CD4-positive, alpha-beta memory T cell (primary cell): ENCODE results near the gene PRDX5. TPM values are rescaled to one million over a fixed set of nuclear protein-coding genes. Genes with fewer than 3 reads are reported as not detected.

ENCODE experiments used
- CTCF ChIA-PET: fragments of 350-600 bp; sonication (Branson Sonifier 250); formaldehyde crosslinking; loops from one replicate; lab custom pipeline; 2021; ENCODE audit warnings: inconsistent platforms; ENCODE audit not compliant: partially characterized antibody; lab: Charles Lee
- POLR2A ChIA-PET: fragments of 350-600 bp; sonication (Branson Sonifier 250); formaldehyde crosslinking; loops from one replicate; lab custom pipeline; 2021; ENCODE audit not compliant: partially characterized antibody; lab: Charles Lee
- DNase-seq, 5 donors: peaks; one replicate each; pipeline versions ENCODE4 v3.0.0 to v3.0.0-alpha.2; 2020 to 2022; ENCODE audit warnings: mixed read lengths in 1 of 5
- H3K27ac ChIP-seq: one replicate; pipeline ENCODE4 v1.7.0; 2013; ENCODE audit warnings: low read depth, low read length
- H3K27me3 ChIP-seq: 2 replicates; pipeline ENCODE4 v1.7.0; 2013; ENCODE audit warnings: mild to moderate bottlenecking, low read length, moderate library complexity; ENCODE audit not compliant: insufficient read depth
- H3K36me3 ChIP-seq: 2 replicates; pipeline ENCODE4 v1.7.0; 2013; ENCODE audit warnings: mild to moderate bottlenecking, low read length, moderate library complexity; ENCODE audit not compliant: insufficient read depth
- H3K4me1 ChIP-seq: 2 replicates; pipeline ENCODE4 v1.7.0; 2013; ENCODE audit warnings: mild to moderate bottlenecking, low read length, moderate library complexity; ENCODE audit not compliant: insufficient read depth
- H3K4me3 ChIP-seq, 2 donors: one replicate each; pipeline ENCODE4 v1.7.0; 2013; ENCODE audit warnings: low read length in 2 of 2, mild to moderate bottlenecking in 1 of 2
- H3K9me3 ChIP-seq, 2 donors: one replicate each; pipeline ENCODE4 v1.7.0; 2013; ENCODE audit warnings: low read length in 2 of 2, control low read depth in 1 of 2; ENCODE audit not compliant: control insufficient read depth in 1 of 2
- H3K27ac Mint-ChIP-seq, 7 donors: one replicate each; pipeline ENCODE4 v1.8.0; 2020 to 2021; ENCODE audit warnings: mixed read lengths in 7 of 7, mild to moderate bottlenecking in 6 of 7, inconsistent platforms in 3 of 7, moderate library complexity in 3 of 7
- H3K27me3 Mint-ChIP-seq, 2 donors: one replicate each; pipeline ENCODE4 v1.8.0; 2020 to 2021; ENCODE audit warnings: mixed read lengths in 2 of 2
- H3K36me3 Mint-ChIP-seq, 2 donors: one replicate each; pipeline ENCODE4 v1.8.0; 2020 to 2021; ENCODE audit warnings: mixed read lengths in 2 of 2, inconsistent platforms in 1 of 2, mild to moderate bottlenecking in 1 of 2
- H3K4me1 Mint-ChIP-seq, 4 donors: one replicate each; pipeline ENCODE4 v1.8.0; 2020 to 2021; ENCODE audit warnings: mixed read lengths in 4 of 4, mild to moderate bottlenecking in 1 of 4
- H3K4me3 Mint-ChIP-seq, 8 donors: one replicate each; pipeline ENCODE4 v1.8.0; 2020 to 2021; ENCODE audit warnings: mixed read lengths in 8 of 8, mild to moderate bottlenecking in 7 of 8, moderate library complexity in 6 of 8, inconsistent platforms in 3 of 8
- H3K9me3 Mint-ChIP-seq, 8 donors: one replicate each; pipeline ENCODE4 v1.8.0; 2020 to 2021; ENCODE audit warnings: mixed read lengths in 8 of 8, mild to moderate bottlenecking in 5 of 8, inconsistent platforms in 3 of 8, moderate library complexity in 1 of 8
- intact Hi-C: fragments of 100-400 bp; cut with micrococcal nuclease; formaldehyde crosslinking; loops from one replicate; pipeline ENCODE4 v1.15.1; 2023
- polyA plus RNA-seq, 2 donors: library from polyadenylated mRNA; unstranded; fragments of 300-500 nt; fragmentation: Illumina TruSeq; gene quantifications; one replicate each; pipeline ENCODE4 v1.2.3, GENCODE V29; 2021
- total RNA-seq, 2 experiments: library from RNA; stranded (reverse); gene quantifications; one replicate each; pipeline ENCODE4 v1.2.3, GENCODE V29; 2021

The PRDX5 gene
- total and polyA plus RNA-seq, 4 experiments from 2014 or later: 57.6 to 251 (median 111) TPM

GRCh38 chr11:64299847-64300648, 17.9 kb upstream of the PRDX5 start, which contains the start of gene CATSPERZ:
Gene CATSPERZ (plus strand): TSS chr11:64300358. CDS start chr11:64300411, 53 bp downstream.
- Histone ChIP-seq H3K4me3 (peak within 1 kb of the TSS; percentile 29 to 49), H3K27me3 (peaks cover 43% of the 10 kb centered on the region), H3K9me3 (no peaks in the 10 kb centered on the region), H3K4me1 (peaks cover 37% of the 10 kb centered on the region), H3K27ac (no peak within 1 kb of the TSS), H3K36me3 (no peaks in the 10 kb centered on the region)
- CTCF ChIA-PET: interaction anchor here (0.7 to 6.8 kb wide), 28 partner anchors 8 to 416 kb away, joined by 3 to 367 read pairs (median 7); partner anchors contain the start of genes BAD, FERMT3, FKBP2 and GPR137
- H3K4me1 Mint-ChIP-seq: peaks cover 16 to 44% (median 25%) of the 10 kb centered on the region in 4 donors
- peaks cover 0 to 2% of the 10 kb centered on the region in 2 donors for H3K36me3 Mint-ChIP-seq
- H3K27me3 Mint-ChIP-seq: peaks cover 38% of the 10 kb centered on the region in 2 donors
- peak within 1 kb of the TSS; percentile 70 to 92 (median 78) for H3K4me3 Mint-ChIP-seq
- peak within 1 kb of the TSS; percentile 62 to 89 (median 83) for H3K27ac Mint-ChIP-seq
- intact Hi-C loops: loop anchor here (10.0 kb wide), 1 partner anchor 295 kb away; no protein-coding TSS in a partner anchor
- no peaks in the 10 kb centered on the region for H3K9me3 Mint-ChIP-seq
- POLR2A ChIA-PET: interaction anchor here (0.6 to 8.6 kb wide), 12 partner anchors 14 to 299 kb away, joined by 3 to 192 read pairs (median 6); partner anchors contain the start of genes BAD, FERMT3, FKBP2 and GPR137
- DNase-seq: peak in 4 of 5 donors; percentile 24 to 57 (median 34)

- Histone ChIP-seq H3K27ac (peak overlapping the region; percentile 90), H3K36me3 (no peaks in the 10 kb centered on the region), H3K9me3 (no peaks in the 10 kb centered on the region), H3K27me3 (peaks cover 21% of the 10 kb centered on the region), H3K4me3 (peak overlapping the region in 1 of 2 donors; percentile 64), H3K4me1 (peaks cover 47% of the 10 kb centered on the region)
- ChIA-PET CTCF (interaction anchor here (0.7 to 7.8 kb wide), 27 partner anchors 8 to 302 kb away, joined by 3 to 367 read pairs (median 5); partner anchors contain the start of genes BAD, FERMT3, FKBP2 and GPR137), POLR2A (interaction anchor here (0.7 to 8.6 kb wide), 16 partner anchors 14 to 1462 kb away, joined by 3 to 192 read pairs (median 16); partner anchors contain the start of genes BAD, COX8A, FERMT3 and FKBP2)
- Mint-ChIP-seq H3K4me1 (peaks cover 20 to 49% (median 34%) of the 10 kb centered on the region in 4 donors), H3K27me3 (peaks cover 11 to 12% of the 10 kb centered on the region in 2 donors), H3K27ac (peak overlapping the region in 4 of 7 donors; percentile 4 to 98 (median 50)), H3K36me3 (peaks cover 0 to 11% of the 10 kb centered on the region in 2 donors), H3K4me3 (peak overlapping the region in 3 of 8 donors; percentile 13 to 95 (median 94)), H3K9me3 (no peaks in the 10 kb centered on the region)
- intact Hi-C loops: loop anchor here (1.0 to 10.0 kb wide), 5 partner anchors 18 to 465 kb away; partner anchors contain the start of genes DNAJC4, GPR137 and MARK2
- peak in 1 of 5 donors; percentile 34 for DNase-seq
Measured at GRCh38 chr11:64303109-64304031, 14.6 kb upstream of the PRDX5 start.

- DNase-seq: no peak
- H3K9me3 ChIP-seq: no peaks in the 10 kb centered on the region
- ChIA-PET CTCF (interaction anchor here (0.8 to 7.8 kb wide), 22 partner anchors 9 to 303 kb away, joined by 3 to 367 read pairs (median 8); partner anchors contain the start of genes BAD, FERMT3, FKBP2 and NUDT22), POLR2A (interaction anchor here (0.7 to 8.6 kb wide), 18 partner anchors 13 to 1463 kb away, joined by 3 to 192 read pairs (median 10); partner anchors contain the start of genes BAD, COX8A, FERMT3 and FKBP2)
- Mint-ChIP-seq H3K4me3 (peak overlapping the region; percentile 88 to 97 (median 94)), H3K9me3 (no peaks in the 10 kb centered on the region), H3K27ac (peak overlapping the region; percentile 91 to 99 (median 96)), H3K4me1 (peaks cover 20 to 49% (median 33%) of the 10 kb centered on the region in 4 donors), H3K27me3 (peaks cover 10 to 12% of the 10 kb centered on the region in 2 donors), H3K36me3 (peaks cover 0 to 11% of the 10 kb centered on the region in 2 donors)
- intact Hi-C loops: loop anchor here (1.0 to 10.0 kb wide), 5 partner anchors 19 to 465 kb away; partner anchors contain the start of genes DNAJC4, GPR137 and MARK2
- H3K27ac ChIP-seq: peak overlapping the region; percentile 90
- peak overlapping the region in 1 of 2 donors; percentile 64 for H3K4me3 ChIP-seq
- peaks cover 20% of the 10 kb centered on the region for H3K27me3 ChIP-seq
- no peaks in the 10 kb centered on the region for H3K36me3 ChIP-seq
- peaks cover 47% of the 10 kb centered on the region for H3K4me1 ChIP-seq
Measured at GRCh38 chr11:64304032-64304315, 13.9 kb upstream of the PRDX5 start.

- H3K36me3 Mint-ChIP-seq: peaks cover 0 to 12% of the 10 kb centered on the region in 2 donors
- Histone ChIP-seq H3K9me3 (no peaks in the 10 kb centered on the region), H3K36me3 (no peaks in the 10 kb centered on the region), H3K27me3 (peaks cover 20% of the 10 kb centered on the region), H3K4me1 (peaks cover 41% of the 10 kb centered on the region), H3K27ac (peak overlapping the region; percentile 90), H3K4me3 (peak overlapping the region; percentile 64)
- H3K27me3 Mint-ChIP-seq: peaks cover 10 to 12% of the 10 kb centered on the region in 2 donors
- CTCF ChIA-PET: interaction anchor here (0.6 to 7.8 kb wide), 28 partner anchors 9 to 303 kb away, joined by 3 to 367 read pairs (median 5); partner anchors contain the start of genes BAD, FERMT3, FKBP2 and NUDT22
- no peaks in the 10 kb centered on the region for H3K9me3 Mint-ChIP-seq
- POLR2A ChIA-PET: interaction anchor here (0.6 to 8.6 kb wide), 28 partner anchors 13 to 1463 kb away, joined by 3 to 192 read pairs (median 4); partner anchors contain the start of genes BAD, CCDC88B, COX8A and FERMT3
- H3K4me3 Mint-ChIP-seq: peak overlapping the region; percentile 88 to 97 (median 94)
- H3K4me1 Mint-ChIP-seq: peaks cover 20 to 48% (median 31%) of the 10 kb centered on the region in 4 donors
- peak overlapping the region; percentile 91 to 99 (median 96) for H3K27ac Mint-ChIP-seq
- peak; percentile 87 to 90 (median 88) for DNase-seq
- intact Hi-C loops: loop anchor here (1.0 to 10.0 kb wide), 11 partner anchors 13 to 466 kb away; partner anchors contain the start of genes CCDC88B, DNAJC4, FKBP2 and GPR137
Measured at GRCh38 chr11:64304316-64305072, 13.4 kb upstream of the PRDX5 start.

DNA sequence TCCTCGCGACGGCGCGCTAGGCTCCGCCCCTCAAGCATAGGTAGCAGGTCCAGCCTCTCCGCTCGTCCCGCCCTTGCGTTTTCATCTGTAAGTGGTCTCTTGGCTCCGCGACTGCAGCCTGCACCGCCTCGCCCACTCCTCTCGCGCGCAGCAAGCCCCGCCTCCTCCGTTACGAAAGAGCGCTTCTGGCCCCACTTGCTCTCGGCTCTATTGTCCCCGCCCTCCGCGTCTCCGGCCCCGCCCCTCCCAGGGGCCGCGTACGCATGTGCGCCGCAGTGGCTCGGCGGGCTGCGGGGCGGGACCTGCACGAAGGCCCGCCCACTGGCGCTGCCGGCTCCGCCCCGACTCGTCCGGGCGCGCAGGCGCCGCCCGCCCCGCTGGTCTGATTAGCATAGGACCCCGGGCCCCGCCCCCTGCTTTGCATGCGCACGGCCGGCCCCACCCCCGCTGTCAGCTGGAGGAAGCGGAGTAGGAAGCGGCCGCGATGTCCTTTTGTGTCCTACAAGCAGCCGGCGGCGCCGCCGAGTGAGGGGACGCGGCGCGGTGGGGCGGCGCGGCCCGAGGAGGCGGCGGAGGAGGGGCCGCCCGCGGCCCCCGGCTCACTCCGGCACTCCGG, 12.7 kb upstream of the PRDX5 start, which contains the start of gene ESRRA:
TSS of gene ESRRA (plus strand) at position 450 of the 616 bp plus-strand sequence. CDS start 1,656 bp downstream, outside the sequence.
- CTCF ChIA-PET: interaction anchor here (0.7 to 7.8 kb wide), 20 partner anchors 10 to 304 kb away, joined by 3 to 367 read pairs (median 9); partner anchors contain the start of genes BAD, FERMT3, FKBP2 and NUDT22
- Histone ChIP-seq H3K4me1 (peaks cover 35% of the 10 kb centered on the region), H3K27me3 (peaks cover 13% of the 10 kb centered on the region), H3K27ac (peak within 1 kb of the TSS; percentile 90), H3K36me3 (no peaks in the 10 kb centered on the region), H3K4me3 (peak within 1 kb of the TSS; percentile 64 to 75), H3K9me3 (no peaks in the 10 kb centered on the region)
- Mint-ChIP-seq H3K27ac (peak within 1 kb of the TSS; percentile 91 to 99 (median 97)), H3K9me3 (no peaks in the 10 kb centered on the region), H3K27me3 (peaks cover 8 to 9% of the 10 kb centered on the region in 2 donors), H3K4me1 (peaks cover 17 to 41% (median 27%) of the 10 kb centered on the region in 4 donors), H3K4me3 (peak within 1 kb of the TSS; percentile 92 to 97 (median 95)), H3K36me3 (peaks cover 0 to 12% of the 10 kb centered on the region in 2 donors)
- POLR2A ChIA-PET: interaction anchor here (0.6 to 8.6 kb wide), 23 partner anchors 12 to 466 kb away, joined by 3 to 192 read pairs (median 5); partner anchors contain the start of genes BAD, CCDC88B, COX8A and FERMT3
- DNase-seq: peak; percentile 99 to 100 (median 99)
- intact Hi-C loops: loop anchor here (1.0 to 10.0 kb wide), 8 partner anchors 12 to 466 kb away; partner anchors contain the start of genes CCDC88B, FKBP2, MARK2 and PPP1R14B
